Lower leg skin (tissue), 4 donors: Measurements from ENCODE around the gene TLE1. TPM values are rescaled to one million over a fixed set of nuclear protein-coding genes. Genes with fewer than 3 reads are reported as not detected.

Experiments used
- DNase-seq, 2 donors: peaks; one replicate each; pipeline ENCODE4 v3.0.0-alpha.2; 2019; ENCODE audit warnings: low spot score in 2 of 2
- H3K4me3 ChIP-seq: fragments of 200-600 bp; sonication (generic); 2 replicates; pipeline ENCODE4 v1.5.1; 2017; ENCODE audit warnings: mild to moderate bottlenecking, low read depth; ENCODE audit not compliant: poor library complexity, severe bottlenecking
- CTCF ChIP-seq, 3 donors: fragments of 450-650 bp; IDR thresholded peaks; one replicate each; pipeline ENCODE4 v1.5.1; 2016; ENCODE audit warnings: antibody characterized with exemption in 3 of 3, mild to moderate bottlenecking in 3 of 3, moderate library complexity in 2 of 3
- POLR2A ChIP-seq, 2 donors: fragments of 450-650 bp; IDR thresholded peaks; one replicate each; pipeline ENCODE4 v1.6.1; 2016 to 2017; ENCODE audit warnings: antibody characterized with exemption in 2 of 2, mild to moderate bottlenecking in 1 of 2, moderate library complexity in 1 of 2
- WGBS, 2 donors: methylation state at CpG; one replicate each; pipeline ENCODE4 v1.1.5; 2018; 5-methylcytosine and 5-hydroxymethylcytosine counted together
- intact Hi-C: fragments of 100-400 bp; cut with DNase I; formaldehyde crosslinking; loops from one replicate; pipeline ENCODE4 v1.15.0; 2023; ENCODE audit warnings: low total_unique reads
- total RNA-seq, 4 donors: library from RNA; depleted of rRNA; stranded (reverse); fragments of >200 nt; gene quantifications; one replicate each; pipeline ENCODE4 v1.1.0, GENCODE V29; 2016

TLE1 gene
- total RNA-seq, 4 donors from 2014 or later: 42.0 to 63.3 (median 43.7) TPM

- DNase-seq: no peak
- 58 to 60% methylated on average over 4 of the region's 4 CpGs for whole genome bisulfite sequencing, 2 donors
- intact Hi-C loops: no loop called here
- no peak for TF ChIP-seq CTCF (IDR thresholded peaks at IDR 0.05)
- no peak for TF ChIP-seq POLR2A (IDR thresholded peaks at IDR 0.05)
- H3K4me3 ChIP-seq: no peak overlapping the region
Measured at GRCh38 chr9:81552581-81552991, 136.8 kb downstream of the TLE1 start.

GRCh38 chr9:81550207-81550583, 139.2 kb downstream of the TLE1 start:
- no peak overlapping the region for H3K4me3 ChIP-seq
- 49 to 64% methylated on average over 3 of the region's 3 CpGs for WGBS, 2 donors
- no peak for DNase-seq
- intact Hi-C loops: no loop called here
- TF ChIP-seq CTCF (IDR thresholded peaks at IDR 0.05) (no peak), POLR2A (IDR thresholded peaks at IDR 0.05) (no peak)

- TF ChIP-seq CTCF (IDR thresholded peaks at IDR 0.05) (no peak), POLR2A (IDR thresholded peaks at IDR 0.05) (no peak)
- no peak for DNase-seq
- intact Hi-C loops: no loop called here
- 64% methylated on average over 6 of the region's 6 CpGs for WGBS, 2 donors
- no peak overlapping the region for H3K4me3 ChIP-seq
Measured at GRCh38 chr9:81549500-81550206, 139.7 kb downstream of the TLE1 start.

- intact Hi-C loops: no loop called here
- H3K4me3 ChIP-seq: no peak overlapping the region
- no peak for DNase-seq
- WGBS, 2 donors: 73 to 79% methylated on average over 2 of the region's 2 CpGs
- no peak for TF ChIP-seq CTCF (IDR thresholded peaks at IDR 0.05)
- TF ChIP-seq POLR2A (IDR thresholded peaks at IDR 0.05): no peak
Measured at GRCh38 chr9:81548911-81549310, 140.4 kb downstream of the TLE1 start.

- TF ChIP-seq CTCF (IDR thresholded peaks at IDR 0.05): no peak
- no peak for TF ChIP-seq POLR2A (IDR thresholded peaks at IDR 0.05)
- DNase-seq: no peak
- H3K4me3 ChIP-seq: no peak overlapping the region
- intact Hi-C loops: no loop called here
- 65 to 75% methylated on average over 4 of the region's 4 CpGs for WGBS, 2 donors
Measured at GRCh38 chr9:81546489-81546888, 142.9 kb downstream of the TLE1 start.

GRCh38 chr9:81543695-81544094, 145.7 kb downstream of the TLE1 start:
- 95% methylated on average over 1 of the region's 1 CpG for WGBS, 2 donors
- TF ChIP-seq CTCF (IDR thresholded peaks at IDR 0.05) (no peak), POLR2A (IDR thresholded peaks at IDR 0.05) (no peak)
- intact Hi-C loops: no loop called here
- DNase-seq: no peak
- H3K4me3 ChIP-seq: no peak overlapping the region
